Skeletal muscle satellite cell (primary cell): ENCODE data around the gene GHR.

Source experiments
- H3K27me3 ChIP-seq: 2 replicates; pipeline ENCODE4 v1.7.0; 2013; ENCODE audit warnings: low read length; ENCODE audit not compliant: control insufficient read depth, insufficient read depth
- H3K36me3 ChIP-seq: 2 replicates; pipeline ENCODE4 v1.7.0; 2013; ENCODE audit warnings: mild to moderate bottlenecking, control low read depth, low read length; ENCODE audit not compliant: insufficient read depth
- H3K4me1 ChIP-seq: 2 replicates; pipeline ENCODE4 v1.7.0; 2013; ENCODE audit warnings: low read length; ENCODE audit not compliant: control insufficient read depth, insufficient read depth
- H3K4me2 ChIP-seq: 2 replicates; pipeline ENCODE4 v1.7.0; 2013; ENCODE audit warnings: mild to moderate bottlenecking, low read length
- H3K4me3 ChIP-seq: 2 replicates; pipeline ENCODE4 v1.7.0; 2013; ENCODE audit warnings: low read length
- H3K9ac ChIP-seq: 2 replicates; pipeline ENCODE4 v1.7.0; 2013; ENCODE audit warnings: mild to moderate bottlenecking, low read depth, low read length, moderate library complexity
- H3K9me3 ChIP-seq: replicated peaks from 2 replicates; pipeline ENCODE4 v1.7.0; 2013; ENCODE audit warnings: mild to moderate bottlenecking, control low read depth, low read length

The GHR gene

DNA sequence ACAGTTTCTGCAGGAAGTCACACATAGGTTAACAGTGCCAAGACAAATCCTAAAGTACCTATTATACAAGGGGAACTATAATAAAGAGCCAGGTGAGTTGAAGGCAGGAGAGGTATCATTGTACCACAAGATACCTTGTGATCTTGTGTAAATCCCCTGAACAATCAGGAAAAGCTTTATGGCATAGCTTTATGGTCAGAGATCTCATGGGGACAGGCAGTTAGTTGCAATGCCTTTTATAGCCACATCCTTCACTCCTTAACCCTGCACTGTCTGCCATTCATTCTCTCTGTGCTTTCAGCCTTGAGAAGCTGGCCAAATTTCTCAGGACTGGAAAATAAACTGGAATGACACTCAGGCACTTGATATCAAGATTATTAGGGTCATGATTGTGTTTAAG, 97.0 kb downstream of the GHR start:
- Histone ChIP-seq H3K4me2 (no peak overlapping the region), H3K36me3 (no peaks in the 10 kb centered on the region)

GRCh38 chr5:42520957-42521356, 97.7 kb downstream of the GHR start:
- Histone ChIP-seq H3K4me2 (no peak overlapping the region), H3K4me1 (peaks cover 6% of the 10 kb centered on the region), H3K4me3 (no peak overlapping the region), H3K27me3 (no peaks in the 10 kb centered on the region), H3K9ac (no peak overlapping the region), H3K9me3 (no peaks in the 10 kb centered on the region), H3K36me3 (no peaks in the 10 kb centered on the region)

More for the DNA sequence above, 97.0 kb downstream of the GHR start:
- H3K9me3 ChIP-seq = no peaks in the 10 kb centered on the region
- no peak overlapping the region for H3K4me3 ChIP-seq
- no peaks in the 10 kb centered on the region for H3K27me3 ChIP-seq
- H3K4me1 ChIP-seq = peaks cover 6% of the 10 kb centered on the region
- no peak overlapping the region for H3K9ac ChIP-seq

DNA sequence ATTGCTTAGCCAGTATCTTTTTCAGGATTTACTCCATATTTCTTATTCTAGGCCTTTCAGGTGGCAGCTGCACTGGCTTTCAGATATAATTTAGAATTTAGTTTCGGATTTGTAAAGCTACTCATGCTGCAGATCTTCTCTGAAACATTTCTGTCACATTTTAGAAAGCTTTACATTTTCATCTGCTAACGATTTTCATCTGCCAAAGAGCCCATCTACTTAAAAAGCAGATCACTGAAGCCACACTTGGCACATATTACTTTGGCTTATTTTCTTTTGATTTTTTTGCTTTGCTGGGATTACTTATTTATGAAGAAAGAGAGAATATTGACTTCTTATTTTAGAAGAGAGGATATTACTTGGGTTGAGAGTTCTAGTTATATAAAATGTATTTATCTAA, 98.2 kb downstream of the GHR start:
- Histone ChIP-seq H3K4me3 (no peak overlapping the region), H3K4me1 (peaks cover 6% of the 10 kb centered on the region), H3K36me3 (no peaks in the 10 kb centered on the region)

GRCh38 chr5:42522783-42523182, 99.5 kb downstream of the GHR start:
- H3K4me3 ChIP-seq = no peak overlapping the region

More for the DNA sequence above, 98.2 kb downstream of the GHR start:
- Histone ChIP-seq H3K9me3 (no peaks in the 10 kb centered on the region), H3K9ac (no peak overlapping the region), H3K4me2 (no peak overlapping the region), H3K27me3 (no peaks in the 10 kb centered on the region)

GRCh38 chr5:42526179-42526578, 102.9 kb downstream of the GHR start:
- Histone ChIP-seq H3K36me3 (no peaks in the 10 kb centered on the region), H3K9me3 (no peaks in the 10 kb centered on the region), H3K4me2 (no peak overlapping the region), H3K9ac (no peak overlapping the region), H3K4me1 (no peaks in the 10 kb centered on the region), H3K27me3 (no peaks in the 10 kb centered on the region), H3K4me3 (no peak overlapping the region)

More at GRCh38 chr5:42522783-42523182, 99.5 kb downstream of the GHR start:
- H3K9me3 ChIP-seq = no peaks in the 10 kb centered on the region
- H3K4me1 ChIP-seq = peaks cover 6% of the 10 kb centered on the region
- H3K4me2 ChIP-seq = no peak overlapping the region
- no peaks in the 10 kb centered on the region for H3K36me3 ChIP-seq
- H3K9ac ChIP-seq = no peak overlapping the region
- no peaks in the 10 kb centered on the region for H3K27me3 ChIP-seq

- no peak overlapping the region for H3K4me3 ChIP-seq
These were observed 108.4 kb downstream of the GHR start for GRCh38 chr5:42531611-42532010.

GRCh38 chr5:42542106-42542505, 118.9 kb downstream of the GHR start:
- Histone ChIP-seq H3K9ac (no peak overlapping the region), H3K4me1 (peaks cover 2% of the 10 kb centered on the region), H3K27me3 (no peaks in the 10 kb centered on the region), H3K36me3 (no peaks in the 10 kb centered on the region), H3K4me3 (no peak overlapping the region), H3K9me3 (no peaks in the 10 kb centered on the region), H3K4me2 (no peak overlapping the region)

More at GRCh38 chr5:42531611-42532010, 108.4 kb downstream of the GHR start:
- H3K36me3 ChIP-seq = no peaks in the 10 kb centered on the region
- no peaks in the 10 kb centered on the region for H3K27me3 ChIP-seq
- no peaks in the 10 kb centered on the region for H3K9me3 ChIP-seq
- no peak overlapping the region for H3K9ac ChIP-seq
- H3K4me1 ChIP-seq = no peaks in the 10 kb centered on the region
- H3K4me2 ChIP-seq = no peak overlapping the region

DNA sequence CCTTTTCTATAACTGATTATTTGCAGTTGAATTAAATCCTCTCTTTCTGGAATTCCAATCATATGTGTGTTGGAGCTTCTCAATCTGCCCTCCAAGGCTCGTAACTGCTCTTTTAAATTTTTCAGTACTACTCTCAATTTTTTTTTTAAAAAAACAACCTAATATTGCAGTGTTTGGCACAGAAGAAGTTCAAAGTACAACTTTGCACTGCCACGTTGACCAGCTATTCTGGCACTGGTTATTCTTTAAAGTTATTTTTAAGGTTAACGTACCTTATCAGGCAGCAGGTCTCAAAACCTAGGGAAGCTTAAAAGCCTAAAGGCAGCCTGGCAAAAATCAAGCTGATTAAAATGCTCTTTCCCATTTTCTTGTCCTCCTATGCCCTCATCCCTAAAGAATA, 120.5 kb downstream of the GHR start:
- Histone ChIP-seq H3K4me3 (no peak overlapping the region), H3K9me3 (no peaks in the 10 kb centered on the region), H3K4me1 (peaks cover 5% of the 10 kb centered on the region), H3K4me2 (no peak overlapping the region), H3K27me3 (no peaks in the 10 kb centered on the region), H3K9ac (no peak overlapping the region), H3K36me3 (no peaks in the 10 kb centered on the region)

DNA sequence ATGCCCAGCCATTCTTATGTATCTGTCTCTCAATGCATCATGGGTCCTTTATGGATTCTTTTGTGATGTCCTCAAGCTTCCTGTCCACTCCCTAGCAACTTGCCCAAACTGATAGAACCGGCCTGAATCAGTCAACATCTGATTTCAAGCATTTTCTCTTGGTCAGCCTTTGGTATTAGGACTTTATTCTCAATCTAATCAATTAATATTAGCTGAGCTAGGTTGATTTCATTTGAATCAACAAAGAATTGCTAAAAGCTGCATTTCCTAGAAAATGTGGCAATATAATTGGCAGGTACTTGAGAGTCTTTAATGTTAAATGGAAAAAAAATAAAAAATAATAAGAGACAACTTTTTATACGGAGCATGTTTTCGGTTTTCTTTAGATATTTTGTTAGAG, 121.8 kb downstream of the GHR start:
- Histone ChIP-seq H3K36me3 (no peaks in the 10 kb centered on the region), H3K4me2 (no peak overlapping the region), H3K9me3 (no peaks in the 10 kb centered on the region), H3K9ac (no peak overlapping the region), H3K27me3 (no peaks in the 10 kb centered on the region), H3K4me3 (no peak overlapping the region), H3K4me1 (peaks cover 5% of the 10 kb centered on the region)

GRCh38 chr5:42547141-42547540, 123.9 kb downstream of the GHR start:
- Histone ChIP-seq H3K9ac (no peak overlapping the region), H3K4me3 (no peak overlapping the region), H3K27me3 (no peaks in the 10 kb centered on the region), H3K4me1 (peaks cover 5% of the 10 kb centered on the region), H3K36me3 (no peaks in the 10 kb centered on the region), H3K4me2 (no peak overlapping the region), H3K9me3 (no peaks in the 10 kb centered on the region)

DNA sequence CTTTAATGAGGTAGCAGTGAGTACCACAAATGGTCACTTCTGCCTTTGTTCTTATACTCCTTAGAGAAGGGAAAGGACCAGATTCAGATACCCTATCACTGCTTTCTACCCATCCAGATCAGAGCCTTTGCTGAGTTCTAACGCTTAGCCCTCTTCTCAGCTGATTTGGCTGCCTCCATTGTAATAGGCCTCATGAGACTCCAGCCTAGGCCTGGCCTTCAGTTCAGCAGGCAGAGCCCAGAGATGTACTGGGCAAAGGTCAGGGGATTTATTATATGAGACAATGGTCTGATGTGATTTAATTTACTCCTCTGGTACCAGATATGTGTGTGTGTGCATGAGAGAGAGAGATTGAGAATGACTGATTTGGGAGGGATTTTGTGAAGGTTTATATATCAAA, 124.7 kb downstream of the GHR start:
- Histone ChIP-seq H3K4me2 (no peak overlapping the region), H3K36me3 (no peaks in the 10 kb centered on the region), H3K9me3 (no peaks in the 10 kb centered on the region), H3K4me3 (no peak overlapping the region), H3K4me1 (peaks cover 5% of the 10 kb centered on the region), H3K27me3 (no peaks in the 10 kb centered on the region), H3K9ac (no peak overlapping the region)

DNA sequence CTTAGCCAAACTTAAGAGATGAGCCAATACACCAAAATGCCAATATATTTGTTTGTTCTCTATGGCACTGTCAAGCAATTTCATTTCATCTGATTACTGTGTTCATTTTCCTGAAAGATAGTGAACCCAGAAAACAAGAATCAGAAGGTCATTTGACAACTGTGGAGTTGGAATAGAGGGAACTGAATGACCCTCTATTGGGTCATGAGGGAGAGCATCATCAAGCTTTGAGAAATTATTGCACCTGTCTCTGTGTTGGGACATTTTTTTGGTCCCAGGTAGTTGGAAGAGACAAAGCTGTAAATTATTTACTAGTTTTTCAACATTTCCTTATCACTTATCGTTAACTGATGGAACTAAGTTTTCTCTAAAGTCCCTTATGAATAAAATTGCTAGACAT, 129.4 kb downstream of the GHR start:
- Histone ChIP-seq H3K4me2 (no peak overlapping the region), H3K36me3 (no peaks in the 10 kb centered on the region), H3K4me3 (no peak overlapping the region)

More for the DNA sequence above, 129.4 kb downstream of the GHR start:
- no peaks in the 10 kb centered on the region for H3K4me1 ChIP-seq
- H3K9me3 ChIP-seq = no peaks in the 10 kb centered on the region
- no peaks in the 10 kb centered on the region for H3K27me3 ChIP-seq
- no peak overlapping the region for H3K9ac ChIP-seq
